HepG2 (cell line): ENCODE results near the gene MRPL50. TPM values are rescaled to one million over a fixed set of nuclear protein-coding genes. Genes with fewer than 3 reads are reported as not detected.
A peak's percentile ranks its signal among the peaks of the same experiment; 100 is the strongest.

Experiments
- ATAC-seq: fragments of 200-7000 bp; cut with Tn5 transposase; 3 replicates; pipeline ENCODE4 v1.9.1; 2020; ENCODE audit warnings: mild to moderate bottlenecking, moderate library complexity
- BruUV-seq: library from RNA; stranded (reverse); fragments of 400-500 nt; replicated peaks from 2 replicates; lab custom pipeline; 2021; lab: Mats Ljungman, UMichigan
- CTCF ChIA-PET: fragments of 300-600 bp; formaldehyde crosslinking; extraction: SDS; loops from one replicate; lab custom pipeline; 2021; ENCODE audit warnings: low total read pairs, inconsistent platforms, low intra/inter-chr PET ratio; lab: Yijun Ruan, JAX
- POLR2A ChIA-PET: fragments of 350-600 bp; sonication (Branson Sonifier 250); formaldehyde crosslinking; loops from one replicate; lab custom pipeline; 2020; ENCODE audit warnings: antibody characterized with exemption, inconsistent platforms; lab: Yijun Ruan, JAX
- DNase-seq: peaks from one replicate; pipeline ENCODE4 v3.0.0-alpha.2; 2015; ENCODE audit warnings: low spot score
- FAIRE-seq: peaks from 3 replicates; lab custom pipeline; 2011; peaks lifted over from hg19 to GRCh38; lab: Jason Lieb, UNC
- H2AFZ ChIP-seq: one replicate; pipeline ENCODE4 v1.6.1; 2011; ENCODE audit warnings: low read length, inconsistent platforms
- H3K27ac ChIP-seq: fragments of 300-600 bp; 3 replicates; pipeline ENCODE4 v1.8.0; 2011; ENCODE audit warnings: mixed run types, mild to moderate bottlenecking, mixed read lengths, low read length, inconsistent platforms; ENCODE audit not compliant: insufficient read depth; ENCODE audit errors: extremely low read length
- H3K27me3 ChIP-seq, 2 experiments: fragments of 200-600 bp in 1 of 2; 2 replicates in 1 of 2; 3 replicates in 1 of 2; pipeline versions ENCODE4 v1.6.0 to v1.8.0; 2011; ENCODE audit warnings: low read length in 2 of 2, mild to moderate bottlenecking in 2 of 2, moderate library complexity in 2 of 2, inconsistent platforms in 1 of 2; ENCODE audit not compliant: insufficient read depth in 2 of 2, control insufficient read depth in 1 of 2
- H3K36me3 ChIP-seq, 2 experiments: fragments of 200-600 bp in 1 of 2; replicated peaks in 1 of 2; 2 replicates in 1 of 2; 3 replicates in 1 of 2; pipeline versions ENCODE4 v1.5.1 to v1.8.0; 2011; ENCODE audit warnings: low read length in 2 of 2, inconsistent platforms in 1 of 2; ENCODE audit not compliant: insufficient read depth in 2 of 2, control insufficient read depth in 1 of 2
- H3K4me1 ChIP-seq: 2 replicates; pipeline ENCODE4 v1.5.1; 2012; ENCODE audit warnings: low read length, inconsistent platforms; ENCODE audit not compliant: insufficient read depth
- H3K4me2 ChIP-seq: 2 replicates; pipeline ENCODE4 v1.6.0; 2011; ENCODE audit warnings: low read depth, low read length, inconsistent platforms
- H3K4me3 ChIP-seq, 3 experiments: fragments of 200-600 bp in 1 of 3; sonication (generic), shearing (Covaris generic) in 1 of 3; replicated peaks in 1 of 3; 2 replicates each; pipeline ENCODE4 v1.5.1; 2011 to 2016; ENCODE audit warnings: low read length in 3 of 3, inconsistent platforms in 2 of 3, low read depth in 2 of 3, mild to moderate bottlenecking in 2 of 3, control low read depth in 1 of 3, mixed read lengths in 1 of 3; ENCODE audit not compliant: insufficient read depth in 1 of 3
- H3K79me2 ChIP-seq: one replicate; pipeline ENCODE4 v1.6.1; 2011; ENCODE audit warnings: low read length, inconsistent platforms; ENCODE audit not compliant: insufficient read depth
- H3K9ac ChIP-seq: 2 replicates; pipeline ENCODE4 v1.6.0; 2011; ENCODE audit warnings: mild to moderate bottlenecking, low read depth, low read length, inconsistent platforms; ENCODE audit not compliant: insufficient read depth
- H3K9me3 ChIP-seq: 2 replicates; pipeline ENCODE4 v1.5.1; 2012; ENCODE audit warnings: mild to moderate bottlenecking, low read length
- H4K20me1 ChIP-seq: 2 replicates; pipeline ENCODE4 v1.6.0; 2011; ENCODE audit warnings: inconsistent platforms, mild to moderate bottlenecking, low read length, moderate library complexity; ENCODE audit not compliant: insufficient read depth
- AFF4 ChIP-seq: sonication (generic); formaldehyde crosslinking; IDR thresholded peaks from 2 replicates; pipeline ENCODE4 v1.4.0; 2020; ENCODE audit warnings: missing genetic modification reagents
- HES4 ChIP-seq: sonication (generic); formaldehyde crosslinking; IDR thresholded peaks from 2 replicates; pipeline ENCODE4 v1.9.0; 2021; ENCODE audit warnings: mild to moderate bottlenecking, missing genetic modification reagents, borderline replicate concordance
- PCBP1 ChIP-seq: fragments of 200-400 bp; formaldehyde crosslinking; IDR thresholded peaks from 2 replicates; pipeline ENCODE4 v1.6.1; 2017; ENCODE audit warnings: mild to moderate bottlenecking, low read depth, low read length, borderline replicate concordance
- TFDP2 ChIP-seq: sonication (generic); formaldehyde crosslinking; IDR thresholded peaks from 2 replicates; pipeline ENCODE4 v1.4.0; 2020; ENCODE audit warnings: missing genetic modification reagents
- TP53 ChIP-seq: sonication (generic); formaldehyde crosslinking; conservative IDR thresholded peaks from 2 replicates; pipeline ENCODE4 v1.4.0; 2020; ENCODE audit warnings: missing genetic modification reagents
- U2AF1 ChIP-seq: fragments of 200-400 bp; formaldehyde crosslinking; optimal IDR thresholded peaks from 2 replicates; pipeline ENCODE3; 2017; ENCODE audit warnings: mild to moderate bottlenecking, low read depth, low read length
- ZBTB10 ChIP-seq: sonication (generic); formaldehyde crosslinking; IDR thresholded peaks from 2 replicates; pipeline ENCODE4 v1.4.0; 2020; ENCODE audit warnings: missing genetic modification reagents, borderline replicate concordance
- ZBTB25 ChIP-seq: IDR thresholded peaks from 2 replicates; pipeline ENCODE4 v1.6.1; 2018; ENCODE audit warnings: missing genetic modification reagents
- ZFP91 ChIP-seq: sonication (generic); formaldehyde crosslinking; IDR thresholded peaks from 2 replicates; pipeline ENCODE4 v1.9.0; 2022; ENCODE audit warnings: missing genetic modification reagents, mild to moderate bottlenecking, borderline replicate concordance
- ZNF543 ChIP-seq: sonication (generic); formaldehyde crosslinking; IDR thresholded peaks from 2 replicates; pipeline ENCODE4 v1.4.0; 2020; ENCODE audit warnings: mild to moderate bottlenecking, missing genetic modification reagents
- ZNF720 ChIP-seq: sonication (generic); formaldehyde crosslinking; IDR thresholded peaks from 2 replicates; pipeline ENCODE4 v1.4.0; 2020; ENCODE audit warnings: missing genetic modification reagents
- ZSCAN22 ChIP-seq: sonication (generic); formaldehyde crosslinking; IDR thresholded peaks from 2 replicates; pipeline ENCODE4 v1.4.0; 2020; ENCODE audit warnings: mild to moderate bottlenecking, missing genetic modification reagents
- in situ Hi-C: cut with HindIII; loops from 2 replicates; pipeline ENCODE4 v1.10.0; 2017; ENCODE audit warnings: low pct_unique_long_range_greater_than_20kb; ENCODE audit not compliant: extremely low pct_ligation_motif_present
- intact Hi-C: fragments of 100-400 bp; cut with micrococcal nuclease; formaldehyde crosslinking; loops from one replicate; pipeline ENCODE4 v1.10.0; 2022; ENCODE audit not compliant: unreplicated experiment
- polyA plus RNA-seq, 8 experiments: library from polyadenylated mRNA; depleted of rRNA in 3 of 8; stranded (reverse) in 7 of 8; unstranded in 1 of 8; fragments of >200 nt; fragmentation: Illumina TruSeq in 4 of 8; extraction: Trizol in 4 of 8; gene quantifications; 2 replicates each; pipeline versions ENCODE4 v1.2.1 to v1.2.3, GENCODE V29; 2011 to 2016; ENCODE audit warnings: low read depth in 4 of 8, missing spikeins in 1 of 8, mixed read lengths in 1 of 8; ENCODE audit not compliant: insufficient read depth in 1 of 8
- total RNA-seq, 5 experiments: library from RNA; depleted of rRNA; stranded (reverse); fragments of >200 nt; fragmentation: Illumina TruSeq; extraction: Trizol; gene quantifications; 2 replicates each; pipeline ENCODE4 v1.2.3, GENCODE V29; 2016; ENCODE audit warnings: low read depth in 1 of 5

MRPL50 gene
- total and polyA plus RNA-seq, 2 of the 13 experiments (the other 11 are each of a cell fraction or from before 2014, with no cell fraction given) = 37.1 to 70.0 TPM

- no peak for TF ChIP-seq AFF4 (CRISPR knock-in tag)
- no peak for TF ChIP-seq ZNF543 (CRISPR knock-in tag)
Observed at GRCh38 chr9:101432740-101433139, 34.3 kb upstream of the MRPL50 start (continued).

GRCh38 chr9:101432171-101432570 lies 33.8 kb upstream of the MRPL50 start:
- no peak for ATAC-seq
- BruUV-seq = no TSS peak
- ChIA-PET POLR2A (interaction anchor here (1.0 to 4.0 kb wide), 4 partner anchors 9 to 78 kb away, joined by 3 to 23 read pairs (median 6); partner anchors contain the start of genes MRPL50 and ZNF189), CTCF (no interaction called here)
- H3K4me2 ChIP-seq = 0 out of 2 replicates have a peak overlapping the region, but pooled peaks have one; percentile 59
- DNase-seq = no peak
- no peak overlapping the region for H3K4me3 ChIP-seq
- no peak overlapping the region for H2AFZ ChIP-seq
- no peaks in the 10 kb centered on the region for H3K36me3 ChIP-seq
- no peaks in the 10 kb centered on the region for H3K27me3 ChIP-seq
- in situ Hi-C loops = no loop called here
- H3K4me1 ChIP-seq = peaks cover 86% of the 10 kb centered on the region
- no peaks in the 10 kb centered on the region for H3K79me2 ChIP-seq
- no peak overlapping the region for H3K9ac ChIP-seq
- no peak for FAIRE-seq
- H4K20me1 ChIP-seq = no peaks in the 10 kb centered on the region
- H3K27ac ChIP-seq = peak overlapping the region; percentile 71
- intact Hi-C loops = no loop called here
- H3K9me3 ChIP-seq = no peaks in the 10 kb centered on the region
- no peak for TF ChIP-seq ZBTB25 (CRISPR knock-in tag)
- TF ChIP-seq ZBTB10 = no peak
- no peak for TF ChIP-seq TP53 (CRISPR knock-in tag)
- TF ChIP-seq TFDP2 = no peak
- TF ChIP-seq HES4 (CRISPR knock-in tag) = no peak
- no peak for TF ChIP-seq ZNF720
- no peak for TF ChIP-seq ZSCAN22 (CRISPR knock-in tag)
- no peak for TF ChIP-seq ZFP91
- no peak for TF ChIP-seq U2AF1
- TF ChIP-seq PCBP1 = no peak
